ENCODE results near the gene YBX3. TPM values are rescaled to one million over a fixed set of nuclear protein-coding genes. Genes with fewer than 3 reads are reported as not detected.

The YBX3 gene
- total RNA-seq, 4 donors from 2014 or later, result 264 to 714 (median 382) TPM

DNA sequence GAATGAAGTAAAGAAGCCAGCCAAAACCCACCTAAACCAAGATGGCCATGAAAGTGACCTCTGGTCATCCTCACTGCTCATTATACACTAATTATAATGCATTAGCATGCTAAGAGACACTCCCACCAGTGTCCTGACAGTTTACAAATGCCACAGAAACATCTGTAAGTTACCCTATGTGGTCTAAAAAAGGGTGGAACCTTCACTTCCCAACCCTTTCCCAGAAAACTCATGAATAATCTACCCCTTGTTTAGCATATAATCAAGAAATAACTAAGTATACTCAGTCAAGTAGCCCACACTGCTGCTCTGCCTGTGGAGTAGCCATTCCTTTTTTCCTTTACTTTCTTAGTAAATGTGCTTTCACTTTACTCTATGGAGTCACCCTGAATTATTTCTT is 69.1 kb downstream of the YBX3 start:
- Histone ChIP-seq H3K9me3 (peaks cover 0 to 6% (median 0%) of the 10 kb centered on the region in 4 donors), H3K36me3 (no peaks in the 10 kb centered on the region), H3K27ac (no peak overlapping the region), H3K4me3 (no peak overlapping the region), H3K27me3 (no peaks in the 10 kb centered on the region), H3K4me1 (no peaks in the 10 kb centered on the region)
- TF ChIP-seq CTCF (IDR thresholded peaks at IDR 0.05) (no peak), POLR2A (IDR thresholded peaks at IDR 0.05) (no peak), EP300 (IDR thresholded peaks at IDR 0.05) (no peak)
- no peak for DNase-seq (ENCODE audit: low spot score in 2 of 2)

- TF ChIP-seq EP300 (IDR thresholded peaks at IDR 0.05) (no peak), CTCF (IDR thresholded peaks at IDR 0.05) (no peak), POLR2A (IDR thresholded peaks at IDR 0.05) (no peak)
- H3K4me3 ChIP-seq, result no peak overlapping the region
- no peak overlapping the region for H3K27ac ChIP-seq
- no peaks in the 10 kb centered on the region for H3K36me3 ChIP-seq
- peaks cover 0 to 9% (median 0%) of the 10 kb centered on the region in 4 donors for H3K9me3 ChIP-seq
- DNase-seq (ENCODE audit: low spot score in 2 of 2), result no peak
- WGBS, 2 donors, result 77 to 85% methylated on average over 3 of the region's 3 CpGs
- H3K4me1 ChIP-seq, result no peaks in the 10 kb centered on the region
- no peaks in the 10 kb centered on the region for H3K27me3 ChIP-seq
Measured at GRCh38 chr12:10652192-10652591, 70.9 kb downstream of the YBX3 start.

Other genes with a start within 250 kb of the YBX3 start
- under 1 TPM in 1 of 4 donors, not detected in 3; 0.42 TPM for gene EIF2S3B, start 217.4 kb downstream of the YBX3 start, total RNA-seq
- 10 to 100 TPM in 3 of 4 donors, 1 to 10 TPM in 1; 6.5 to 24.5 (median 17.1) TPM for gene MAGOHB, start 109.7 kb downstream of the YBX3 start, total RNA-seq
- under 1 TPM in 1 of 4 donors, not detected in 3; 0.44 TPM for gene STYK1, start 49.3 kb downstream of the YBX3 start, total RNA-seq
- gene TAS2R7, start 79.3 kb upstream of the YBX3 start, total RNA-seq, result 1 to 10 TPM in 1 of 4 donors, not detected in 3; 1.5 TPM
- not detected for gene TAS2R8, start 84.0 kb upstream of the YBX3 start, total RNA-seq
- gene TAS2R9, start 86.8 kb upstream of the YBX3 start, total RNA-seq, result not detected
- 1 to 10 TPM in 2 of 4 donors, under 1 TPM in 1, not detected in 1; 0.59 to 1.7 (median 1.5) TPM for gene TAS2R10, start 103.0 kb upstream of the YBX3 start, total RNA-seq
- 10 to 100 TPM in 1 of 4 donors, 1 to 10 TPM in 3; 2.2 to 11.4 (median 6.2) TPM for gene PRR4, start 126.2 kb upstream of the YBX3 start, total RNA-seq
- 10 to 100 TPM; 45.1 to 54.3 (median 52.4) TPM for gene PRH1, start 160.9 kb upstream of the YBX3 start, total RNA-seq
- gene TAS2R13, start 186.2 kb upstream of the YBX3 start, total RNA-seq, result 10 to 100 TPM in 1 of 4 donors, 1 to 10 TPM in 3; 1.8 to 11.6 (median 3.0) TPM
- gene PRH2, start 205.9 kb upstream of the YBX3 start, total RNA-seq, result 10 to 100 TPM in 1 of 4 donors, 1 to 10 TPM in 1, not detected in 2; 2.0 to 14.4 TPM
- gene TAS2R14, start 215.9 kb upstream of the YBX3 start, total RNA-seq, result 1 to 10 TPM; 2.0 to 6.3 (median 5.8) TPM